ENCODE results near the gene DBH.

DBH gene

GRCh38 chr9:133635533-133636531 lies at the start of gene DBH:
DBH (plus strand) TSS chr9:133636363; CDS start chr9:133636372, 9 bp downstream.
- DNase-seq: no peak

DNA sequence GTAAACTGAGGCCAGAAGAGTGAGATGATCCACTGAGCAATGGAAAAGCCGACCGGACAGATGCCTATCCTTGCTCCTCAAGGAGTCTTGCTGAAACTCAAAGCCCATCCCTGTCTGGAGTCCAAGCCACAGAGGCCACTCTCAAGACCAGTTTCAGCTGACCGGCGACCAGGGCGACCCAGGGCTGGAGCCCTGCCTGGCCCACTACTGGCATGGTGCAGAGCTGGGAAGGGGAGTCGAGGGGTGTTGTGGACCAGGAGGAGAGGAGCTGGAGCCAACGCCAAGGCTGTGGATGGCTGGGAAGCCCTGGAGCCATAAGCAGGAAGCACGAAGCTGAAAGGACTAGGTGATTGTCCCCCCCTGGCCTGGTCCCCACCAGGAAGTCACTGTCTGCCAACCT lies 49.1 kb upstream of the DBH start:
- DNase-seq: no peak

- no peak for DNase-seq
These were observed 48.7 kb upstream of the DBH start for GRCh38 chr9:133587466-133587865.

DNA sequence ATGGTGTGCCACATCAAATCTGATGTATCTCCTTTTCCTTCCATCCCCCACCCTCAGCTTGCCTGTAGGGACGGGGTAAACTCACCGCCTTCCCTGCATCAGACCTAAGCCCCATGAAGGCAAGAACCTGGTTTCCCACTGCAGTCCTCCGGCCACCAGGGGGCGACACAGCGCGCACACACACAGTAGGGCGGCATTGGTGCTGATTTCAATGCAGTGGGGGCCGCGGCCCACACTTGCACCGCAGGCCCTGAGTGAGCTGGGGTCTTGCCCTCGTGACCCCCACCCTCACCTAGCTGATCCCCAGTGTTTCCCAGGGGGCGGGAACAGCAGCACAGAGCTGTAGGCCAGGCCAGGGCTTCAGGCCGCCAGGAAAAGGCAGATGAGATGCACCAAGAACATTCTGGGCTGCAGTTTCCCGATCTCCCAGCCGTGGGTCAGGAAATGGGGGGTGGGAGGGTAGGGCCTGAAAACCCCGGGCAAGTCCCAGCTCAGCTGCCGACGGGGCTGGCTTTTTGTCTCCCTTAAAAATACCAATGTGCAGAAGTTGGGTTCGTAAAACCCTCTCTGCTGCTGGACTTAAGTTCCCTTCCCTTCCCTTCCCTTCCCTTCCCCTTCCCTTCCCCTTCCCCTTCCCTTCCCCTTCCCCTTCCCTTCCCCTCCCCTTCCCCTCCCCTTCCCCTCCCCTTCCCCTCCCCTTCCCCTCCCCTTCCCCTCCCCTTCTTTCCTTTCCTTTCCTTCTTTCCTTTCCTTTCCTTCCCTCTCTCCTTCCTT lies 46.5 kb upstream of the DBH start:
- DNase-seq: peak; percentile 84

- no peak for DNase-seq
These were observed 45.8 kb upstream of the DBH start for GRCh38 chr9:133590231-133590855.

DNA sequence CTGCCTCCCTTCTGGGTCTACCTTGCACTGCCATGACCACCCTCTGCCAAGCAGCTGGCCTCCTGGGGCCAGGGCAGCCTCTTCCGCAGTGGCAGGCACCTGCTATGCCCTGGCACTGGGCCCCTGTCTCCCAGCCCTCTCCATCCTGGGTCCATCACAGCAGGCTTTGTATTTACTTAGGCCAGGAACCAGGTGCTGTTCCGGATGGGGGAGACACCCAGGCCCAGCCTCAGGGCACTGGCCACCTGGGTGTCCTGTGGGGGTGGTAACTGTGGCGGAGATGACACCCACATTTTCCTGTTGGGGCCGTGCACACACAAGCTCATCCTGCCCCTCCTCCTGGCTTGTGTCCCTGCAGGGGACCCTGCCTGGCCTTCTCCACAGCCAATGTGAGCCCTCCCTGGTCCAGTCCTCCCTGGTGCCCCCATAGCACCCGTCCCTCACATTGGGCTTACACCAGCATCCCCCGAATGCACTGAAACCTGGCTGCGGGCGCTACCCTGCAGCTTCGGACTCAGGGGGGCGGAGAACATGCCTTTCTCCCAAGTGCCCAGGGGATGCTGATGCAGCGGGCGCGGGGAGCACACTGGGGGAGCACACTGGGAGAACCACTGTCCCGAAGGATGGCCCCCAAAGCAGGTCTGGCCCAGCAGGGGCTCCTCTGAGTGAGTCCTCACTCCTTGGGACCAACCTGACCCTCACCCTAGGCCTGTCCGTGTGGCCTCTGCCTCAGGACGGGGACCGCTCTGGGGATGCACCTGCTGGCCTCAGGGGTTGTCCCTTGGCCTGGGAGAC lies 44.9 kb upstream of the DBH start:
- DNase-seq: no peak

GRCh38 chr9:133591985-133592384 lies 44.2 kb upstream of the DBH start:
- DNase-seq: no peak

GRCh38 chr9:133592731-133593409 lies 43.3 kb upstream of the DBH start:
- DNase-seq: no peak

- DNase-seq: no peak
These were observed 42.4 kb upstream of the DBH start for GRCh38 chr9:133593587-133594253.

GRCh38 chr9:133594310-133594709 lies 41.9 kb upstream of the DBH start:
- DNase-seq: no peak

GRCh38 chr9:133595910-133596309 lies 40.3 kb upstream of the DBH start:
- no peak for DNase-seq

DNA sequence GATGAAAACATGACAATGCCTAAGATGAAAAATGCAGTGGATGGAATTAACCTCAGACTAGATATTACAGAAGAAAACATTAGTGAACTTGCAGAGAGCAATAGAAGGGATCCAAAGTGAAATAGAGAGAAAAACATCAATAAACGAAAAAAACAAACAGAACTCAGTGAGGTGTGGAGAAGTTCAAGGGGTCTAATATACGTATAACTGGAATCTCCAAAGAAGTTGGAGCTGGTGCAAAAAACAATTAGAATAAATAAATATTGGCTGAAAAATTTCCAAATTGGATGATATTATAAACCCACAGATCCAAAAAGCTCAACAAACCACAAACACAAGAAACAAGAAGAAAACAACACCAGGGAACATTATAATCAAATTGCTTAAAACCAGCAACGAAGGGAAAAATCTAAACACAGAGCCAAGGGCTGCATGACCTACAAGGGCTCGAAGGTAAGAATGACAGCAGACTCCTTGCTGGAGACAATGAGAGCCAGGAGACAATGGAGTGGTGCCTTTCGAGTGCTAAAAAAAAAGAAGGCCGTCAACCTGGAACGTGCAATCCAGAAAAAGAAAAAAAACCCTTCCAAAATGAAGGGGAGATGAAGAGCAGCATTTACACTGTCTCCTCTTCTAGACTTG lies 38.7 kb upstream of the DBH start:
- DNase-seq: no peak

DNA sequence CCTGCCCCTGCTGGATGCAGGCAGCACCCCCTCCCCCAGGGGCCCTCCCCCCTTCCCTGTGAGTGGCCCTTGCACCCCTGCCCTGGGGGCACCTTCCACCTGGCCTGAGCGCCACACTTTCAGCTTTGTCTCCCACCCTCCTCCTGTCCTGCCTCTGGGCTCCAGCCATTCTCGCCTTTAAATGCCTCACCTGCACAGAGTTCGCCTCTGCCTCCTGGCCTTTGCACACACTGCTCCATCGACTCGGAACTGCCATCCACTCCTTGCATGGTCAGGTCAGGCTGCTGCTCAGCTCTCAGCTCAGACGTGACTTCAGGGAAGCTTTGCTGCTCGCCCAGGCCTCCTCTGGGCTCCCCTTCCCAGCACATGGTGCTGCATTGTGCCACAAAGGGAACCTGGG lies 37.2 kb upstream of the DBH start:
- DNase-seq: no peak

- DNase-seq: no peak
These were observed 36.5 kb upstream of the DBH start for GRCh38 chr9:133599470-133600173.

- no peak for DNase-seq
These were observed 35.4 kb upstream of the DBH start for GRCh38 chr9:133600739-133601138.

GRCh38 chr9:133601746-133602145 lies 34.4 kb upstream of the DBH start:
- no peak for DNase-seq

DNA sequence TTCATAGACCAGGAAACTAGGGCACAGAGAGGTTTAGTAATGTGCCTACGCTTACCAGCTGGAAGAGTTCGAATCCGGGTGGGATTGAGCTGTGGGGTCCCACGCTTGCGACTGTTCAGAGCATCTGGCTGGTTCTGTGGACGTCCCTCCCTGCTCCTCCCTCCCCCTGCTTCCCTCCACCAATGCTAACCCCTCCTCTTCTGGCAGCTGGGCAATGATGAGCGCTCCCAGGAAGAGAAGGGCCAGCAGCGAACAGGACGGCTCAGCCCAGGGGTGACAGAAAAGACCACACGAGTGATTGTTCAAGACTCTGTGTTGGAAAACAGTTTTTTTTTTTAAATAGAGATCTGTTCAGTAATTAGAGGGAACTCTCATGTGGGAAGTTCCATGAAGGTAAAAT lies 33.9 kb upstream of the DBH start:
- no peak for DNase-seq

DNA sequence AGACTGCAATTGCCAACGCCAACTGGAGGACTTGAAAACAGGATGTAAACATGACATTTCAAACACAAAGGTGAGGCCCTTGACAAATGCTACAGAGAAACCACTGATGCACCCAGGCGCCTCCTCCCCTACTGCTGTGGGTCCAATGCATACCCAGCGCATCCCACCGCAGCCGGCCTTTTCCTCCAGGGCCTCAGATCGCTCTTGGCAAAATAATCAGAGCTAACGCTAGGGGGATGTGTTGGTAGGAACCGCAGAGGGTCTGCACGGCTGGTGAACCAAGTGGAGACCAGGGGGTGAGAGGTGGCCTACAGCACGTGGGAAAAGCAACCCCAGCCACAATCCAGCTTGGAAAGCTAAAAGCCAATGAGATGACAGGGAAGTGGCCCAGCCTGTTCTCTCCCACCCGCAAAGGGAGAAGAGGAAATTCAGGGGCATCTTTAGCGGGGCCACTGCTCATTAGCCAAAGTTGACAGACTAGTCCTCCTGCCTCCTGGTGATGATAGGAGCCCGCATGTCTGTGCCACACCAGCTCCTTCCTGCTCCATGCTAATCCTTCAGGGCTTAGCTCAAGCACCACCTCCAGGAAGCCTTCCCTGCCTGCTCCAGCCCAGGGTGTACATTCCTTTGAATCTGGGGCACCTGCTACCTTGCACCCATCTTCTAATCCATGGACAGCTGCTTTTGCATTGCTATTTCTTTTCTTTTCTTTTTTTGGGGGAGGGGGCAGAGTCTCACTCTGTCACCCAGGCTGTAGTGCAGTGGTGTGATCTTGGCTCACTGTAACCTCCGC lies 32.8 kb upstream of the DBH start:
- DNase-seq: no peak

- no peak for DNase-seq
These were observed 31.9 kb upstream of the DBH start for GRCh38 chr9:133604214-133604613.
